ENCODE measurements around the gene TEX14.
A peak's percentile ranks its signal among the peaks of the same experiment; 100 is the strongest.
"Not testable (repeated sequence)": the region's sequence is repeated elsewhere in the genome, so short reads cannot be mapped to it uniquely, and the experiment has no call there.

Gene TEX14

GRCh38 chr17:58671969-58672368 is 19.9 kb downstream of the TEX14 start:
- Histone ChIP-seq H3K4me1 (ENCODE audit: control insufficient read depth in 5 of 5, insufficient read depth in 5 of 5, low read length in 5 of 5) (no peaks in the 10 kb centered on the region), H3K27me3 (ENCODE audit: control insufficient read depth in 5 of 5, insufficient read depth in 4 of 5, low read length in 5 of 5) (no peaks in the 10 kb centered on the region), H3K36me3 (ENCODE audit: control insufficient read depth in 5 of 5, insufficient read depth in 5 of 5, low read length in 5 of 5) (no peaks in the 10 kb centered on the region), H3K9ac (ENCODE audit: low read length in 5 of 5) (no peak overlapping the region), H3K27ac (ENCODE audit: low read depth, low read length) (no peak overlapping the region), H3K4me3 (ENCODE audit: low read depth in 1 of 5, low read length in 5 of 5) (no peak overlapping the region), H3K9me3 (ENCODE audit: control insufficient read depth in 5 of 5, low read length in 5 of 5) (no peaks in the 10 kb centered on the region)

GRCh38 chr17:58669853-58670252 is 22.0 kb downstream of the TEX14 start:
- Histone ChIP-seq H3K4me3 (ENCODE audit: low read depth in 1 of 5, low read length in 5 of 5) (no peak overlapping the region), H3K27ac (ENCODE audit: low read depth, low read length) (no peak overlapping the region), H3K4me1 (ENCODE audit: control insufficient read depth in 5 of 5, insufficient read depth in 5 of 5, low read length in 5 of 5) (peaks cover 0 to 4% (median 0%) of the 10 kb centered on the region in 5 donors), H3K27me3 (ENCODE audit: control insufficient read depth in 5 of 5, insufficient read depth in 4 of 5, low read length in 5 of 5) (no peaks in the 10 kb centered on the region), H3K9me3 (ENCODE audit: control insufficient read depth in 5 of 5, low read length in 5 of 5) (no peaks in the 10 kb centered on the region), H3K36me3 (ENCODE audit: control insufficient read depth in 5 of 5, insufficient read depth in 5 of 5, low read length in 5 of 5) (no peaks in the 10 kb centered on the region), H3K9ac (ENCODE audit: low read length in 5 of 5) (no peak overlapping the region)

- Histone ChIP-seq H3K27me3 (ENCODE audit: control insufficient read depth in 5 of 5, insufficient read depth in 4 of 5, low read length in 5 of 5) (no peaks in the 10 kb centered on the region), H3K4me1 (ENCODE audit: control insufficient read depth in 5 of 5, insufficient read depth in 5 of 5, low read length in 5 of 5) (peaks cover 0 to 4% (median 0%) of the 10 kb centered on the region in 5 donors), H3K4me3 (ENCODE audit: low read depth in 1 of 5, low read length in 5 of 5) (no peak overlapping the region), H3K9me3 (ENCODE audit: control insufficient read depth in 5 of 5, low read length in 5 of 5) (no peaks in the 10 kb centered on the region), H3K36me3 (ENCODE audit: control insufficient read depth in 5 of 5, insufficient read depth in 5 of 5, low read length in 5 of 5) (no peaks in the 10 kb centered on the region), H3K9ac (ENCODE audit: low read length in 5 of 5) (no peak overlapping the region), H3K27ac (ENCODE audit: low read depth, low read length) (no peak overlapping the region)
Observed at GRCh38 chr17:58668598-58668935, 23.3 kb downstream of the TEX14 start.

- H3K9ac ChIP-seq (ENCODE audit: low read length in 5 of 5): no peak overlapping the region
- H3K36me3 ChIP-seq (ENCODE audit: control insufficient read depth in 5 of 5, insufficient read depth in 5 of 5, low read length in 5 of 5): no peaks in the 10 kb centered on the region
- H3K27me3 ChIP-seq (ENCODE audit: control insufficient read depth in 5 of 5, insufficient read depth in 4 of 5, low read length in 5 of 5): no peaks in the 10 kb centered on the region
- no peak overlapping the region for H3K27ac ChIP-seq (ENCODE audit: low read depth, low read length)
- no peaks in the 10 kb centered on the region for H3K9me3 ChIP-seq (ENCODE audit: control insufficient read depth in 5 of 5, low read length in 5 of 5)
- H3K4me1 ChIP-seq (ENCODE audit: control insufficient read depth in 5 of 5, insufficient read depth in 5 of 5, low read length in 5 of 5): peaks cover 0 to 4% (median 0%) of the 10 kb centered on the region in 5 donors
- H3K4me3 ChIP-seq (ENCODE audit: low read depth in 1 of 5, low read length in 5 of 5): no peak overlapping the region
Observed at GRCh38 chr17:58667934-58668597, 23.8 kb downstream of the TEX14 start.

- no peak overlapping the region for H3K9ac ChIP-seq (ENCODE audit: low read length in 5 of 5)
- H3K36me3 ChIP-seq (ENCODE audit: control insufficient read depth in 5 of 5, insufficient read depth in 5 of 5, low read length in 5 of 5): no peaks in the 10 kb centered on the region
- H3K27me3 ChIP-seq (ENCODE audit: control insufficient read depth in 5 of 5, insufficient read depth in 4 of 5, low read length in 5 of 5): no peaks in the 10 kb centered on the region
- H3K4me1 ChIP-seq (ENCODE audit: control insufficient read depth in 5 of 5, insufficient read depth in 5 of 5, low read length in 5 of 5): peaks cover 0 to 4% (median 0%) of the 10 kb centered on the region in 5 donors
- no peaks in the 10 kb centered on the region for H3K9me3 ChIP-seq (ENCODE audit: control insufficient read depth in 5 of 5, low read length in 5 of 5)
- peak overlapping the region in 4 of 5 donors; percentile 2 to 29 (median 12) for H3K4me3 ChIP-seq (ENCODE audit: low read depth in 1 of 5, low read length in 5 of 5)
- no peak overlapping the region for H3K27ac ChIP-seq (ENCODE audit: low read depth, low read length)
Observed at GRCh38 chr17:58666858-58667267, 25.0 kb downstream of the TEX14 start.

- Histone ChIP-seq H3K4me1 (ENCODE audit: control insufficient read depth in 5 of 5, insufficient read depth in 5 of 5, low read length in 5 of 5) (peaks cover 0 to 4% (median 0%) of the 10 kb centered on the region in 5 donors), H3K4me3 (ENCODE audit: low read depth in 1 of 5, low read length in 5 of 5) (peak overlapping the region in 3 of 5 donors; percentile 2 to 29 (median 4)), H3K36me3 (ENCODE audit: control insufficient read depth in 5 of 5, insufficient read depth in 5 of 5, low read length in 5 of 5) (no peaks in the 10 kb centered on the region), H3K27me3 (ENCODE audit: control insufficient read depth in 5 of 5, insufficient read depth in 4 of 5, low read length in 5 of 5) (no peaks in the 10 kb centered on the region), H3K9ac (ENCODE audit: low read length in 5 of 5) (no peak overlapping the region), H3K27ac (ENCODE audit: low read depth, low read length) (no peak overlapping the region), H3K9me3 (ENCODE audit: control insufficient read depth in 5 of 5, low read length in 5 of 5) (no peaks in the 10 kb centered on the region)
Observed at GRCh38 chr17:58665946-58666857, 25.6 kb downstream of the TEX14 start.

- Histone ChIP-seq H3K9me3 (ENCODE audit: control insufficient read depth in 5 of 5, low read length in 5 of 5) (no peaks in the 10 kb centered on the region), H3K27ac (ENCODE audit: low read depth, low read length) (no peak overlapping the region), H3K4me3 (ENCODE audit: low read depth in 1 of 5, low read length in 5 of 5) (no peak overlapping the region), H3K9ac (ENCODE audit: low read length in 5 of 5) (no peak overlapping the region), H3K36me3 (ENCODE audit: control insufficient read depth in 5 of 5, insufficient read depth in 5 of 5, low read length in 5 of 5) (no peaks in the 10 kb centered on the region), H3K4me1 (ENCODE audit: control insufficient read depth in 5 of 5, insufficient read depth in 5 of 5, low read length in 5 of 5) (peaks cover 0 to 4% (median 0%) of the 10 kb centered on the region in 5 donors), H3K27me3 (ENCODE audit: control insufficient read depth in 5 of 5, insufficient read depth in 4 of 5, low read length in 5 of 5) (no peaks in the 10 kb centered on the region)
Observed at GRCh38 chr17:58664302-58664701, 27.5 kb downstream of the TEX14 start.

- no peaks in the 10 kb centered on the region for H3K9me3 ChIP-seq (ENCODE audit: control insufficient read depth in 5 of 5, low read length in 5 of 5)
- H3K36me3 ChIP-seq (ENCODE audit: control insufficient read depth in 5 of 5, insufficient read depth in 5 of 5, low read length in 5 of 5): no peaks in the 10 kb centered on the region
- no peaks in the 10 kb centered on the region for H3K27me3 ChIP-seq (ENCODE audit: control insufficient read depth in 5 of 5, insufficient read depth in 4 of 5, low read length in 5 of 5)
- H3K9ac ChIP-seq (ENCODE audit: low read length in 5 of 5): no peak overlapping the region
- H3K4me1 ChIP-seq (ENCODE audit: control insufficient read depth in 5 of 5, insufficient read depth in 5 of 5, low read length in 5 of 5): peaks cover 0 to 5% (median 0%) of the 10 kb centered on the region in 5 donors
- no peak overlapping the region for H3K4me3 ChIP-seq (ENCODE audit: low read depth in 1 of 5, low read length in 5 of 5)
- no peak overlapping the region for H3K27ac ChIP-seq (ENCODE audit: low read depth, low read length)
Observed at GRCh38 chr17:58661499-58661898, 30.3 kb downstream of the TEX14 start.

- Histone ChIP-seq H3K9me3 (ENCODE audit: control insufficient read depth in 5 of 5, low read length in 5 of 5) (no peaks in the 10 kb centered on the region), H3K27ac (ENCODE audit: low read depth, low read length) (no peak overlapping the region), H3K4me3 (ENCODE audit: low read depth in 1 of 5, low read length in 5 of 5) (no peak overlapping the region), H3K36me3 (ENCODE audit: control insufficient read depth in 5 of 5, insufficient read depth in 5 of 5, low read length in 5 of 5) (no peaks in the 10 kb centered on the region), H3K27me3 (ENCODE audit: control insufficient read depth in 5 of 5, insufficient read depth in 4 of 5, low read length in 5 of 5) (no peaks in the 10 kb centered on the region), H3K4me1 (ENCODE audit: control insufficient read depth in 5 of 5, insufficient read depth in 5 of 5, low read length in 5 of 5) (peaks cover 0 to 3% (median 0%) of the 10 kb centered on the region in 5 donors), H3K9ac (ENCODE audit: low read length in 5 of 5) (no peak overlapping the region)
Observed at GRCh38 chr17:58660621-58661020, 31.2 kb downstream of the TEX14 start.

- not testable (repeated sequence) for H3K27ac ChIP-seq (ENCODE audit: low read depth, low read length); H3K9me3 ChIP-seq (ENCODE audit: control insufficient read depth in 5 of 5, low read length in 5 of 5); H3K4me1 ChIP-seq (ENCODE audit: control insufficient read depth in 5 of 5, insufficient read depth in 5 of 5, low read length in 5 of 5); H3K27me3 ChIP-seq (ENCODE audit: control insufficient read depth in 5 of 5, insufficient read depth in 4 of 5, low read length in 5 of 5); H3K36me3 ChIP-seq (ENCODE audit: control insufficient read depth in 5 of 5, insufficient read depth in 5 of 5, low read length in 5 of 5)
- H3K4me3 ChIP-seq (ENCODE audit: low read depth in 1 of 5, low read length in 5 of 5): peak overlapping the region; percentile 30 to 70 (median 62)
- peak overlapping the region in 4 of 5 donors; percentile 70 to 93 (median 84) for H3K9ac ChIP-seq (ENCODE audit: low read length in 5 of 5)
Observed at GRCh38 chr17:58659714-58660084, 32.1 kb downstream of the TEX14 start.

All from subcutaneous abdominal adipose tissue (tissue), 5 donors.